ENCODE measurements around the gene CDR2L. TPM values are rescaled to one million over a fixed set of nuclear protein-coding genes. Genes with fewer than 3 reads are reported as not detected.
A peak's percentile ranks its signal among the peaks of the same experiment; 100 is the strongest.
"Not testable (repeated sequence)": the region's sequence is repeated elsewhere in the genome, so short reads cannot be mapped to it uniquely, and the experiment has no call there.

Gene CDR2L
- total RNA-seq, 2 experiments from 2014 or later, result 0.31 to 0.40 TPM

DNA sequence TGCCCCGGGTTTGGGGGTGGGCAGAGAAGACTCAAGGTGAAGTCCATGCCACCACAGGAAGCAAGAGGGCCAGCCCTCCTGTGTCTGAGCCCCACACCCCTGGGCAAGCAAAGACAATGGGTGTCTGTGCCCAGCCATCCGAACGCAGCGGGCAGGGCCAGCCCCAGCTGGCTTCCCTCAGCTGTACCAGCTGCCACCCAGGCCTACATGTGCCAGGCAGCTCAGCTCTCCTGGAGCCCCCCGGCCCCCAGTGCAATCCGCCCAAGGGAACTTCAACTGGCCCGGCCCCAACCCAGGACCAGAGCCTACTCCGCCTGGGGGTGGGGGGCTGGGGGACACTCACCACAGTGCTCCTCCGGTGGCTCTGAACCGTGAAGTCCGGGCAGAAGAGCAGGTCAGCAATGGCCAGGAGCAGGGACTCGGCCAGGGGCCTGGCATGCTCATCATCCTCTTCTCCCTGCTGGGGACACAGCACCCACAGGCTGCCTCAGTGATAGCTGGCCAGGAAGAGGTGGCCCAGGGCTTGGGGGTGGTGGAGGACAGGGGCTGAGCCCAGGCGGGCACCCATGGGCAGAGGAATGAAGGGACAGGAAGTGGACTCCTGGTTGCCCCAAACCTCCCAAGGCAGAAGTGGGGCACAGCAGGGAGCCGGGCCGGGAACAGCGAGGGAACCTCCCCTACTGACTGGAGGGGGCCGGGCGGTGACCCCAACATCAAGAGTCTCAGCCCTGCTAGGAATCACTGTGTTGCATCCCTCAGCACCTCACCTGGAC, 24.6 kb upstream of the CDR2L start:
- Mint-ChIP-seq H3K4me1 (peaks cover 4% of the 10 kb centered on the region), H3K27ac (no peak overlapping the region), H3K4me3 (no peak overlapping the region), H3K27me3 (no peaks in the 10 kb centered on the region), H3K9me3 (no peaks in the 10 kb centered on the region), H3K36me3 (ENCODE audit: low read depth) (no peaks in the 10 kb centered on the region)
- CTCF ChIA-PET, result interaction anchor here (1.0 to 5.0 kb wide), 16 partner anchors 9 to 450 kb away, joined by 3 to 27 read pairs (median 6); partner anchors contain the start of genes HID1, MRPL58, NT5C and OTOP2
- no peak for DNase-seq
- POLR2A ChIA-PET, result interaction anchor here (0.7 kb wide), 1 partner anchor 517 kb away, joined by 3 read pairs; no protein-coding TSS in a partner anchor

DNA sequence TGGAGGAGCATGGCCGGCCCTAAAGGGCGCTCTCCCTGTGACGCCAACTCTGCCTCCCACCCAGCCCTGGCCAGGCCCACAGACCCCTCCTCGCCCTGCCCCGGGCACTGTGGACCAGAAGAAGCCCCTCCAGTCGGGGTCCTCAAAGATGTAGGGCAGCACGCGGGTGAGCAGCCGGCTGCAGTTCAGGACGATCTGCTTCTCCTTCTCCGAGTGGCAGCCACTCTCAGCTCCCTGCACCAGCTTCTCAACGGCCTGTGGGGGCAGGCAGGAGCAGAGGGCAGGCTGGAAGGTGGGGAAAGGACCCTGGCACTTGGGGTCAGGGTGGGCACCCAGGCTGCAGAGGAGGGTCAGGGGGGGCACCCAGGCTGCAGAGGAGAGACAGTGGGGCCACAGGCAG, 23.8 kb upstream of the CDR2L start:
- peaks cover 4% of the 10 kb centered on the region for H3K4me1 Mint-ChIP-seq
- POLR2A ChIA-PET, result interaction anchor here (0.5 kb wide), 1 partner anchor 288 kb away, joined by 7 read pairs; no protein-coding TSS in a partner anchor
- DNase-seq, result no peak
- no peak overlapping the region for H3K27ac Mint-ChIP-seq
- no peaks in the 10 kb centered on the region for H3K36me3 Mint-ChIP-seq (ENCODE audit: low read depth)
- H3K9me3 Mint-ChIP-seq, result no peaks in the 10 kb centered on the region
- CTCF ChIA-PET, result interaction anchor here (0.6 to 1.7 kb wide), 5 partner anchors 10 to 168 kb away, joined by 3 to 8 read pairs (median 5); partner anchors contain the start of genes NT5C and USH1G
- no peak overlapping the region for H3K4me3 Mint-ChIP-seq
- H3K27me3 Mint-ChIP-seq, result no peaks in the 10 kb centered on the region

DNA sequence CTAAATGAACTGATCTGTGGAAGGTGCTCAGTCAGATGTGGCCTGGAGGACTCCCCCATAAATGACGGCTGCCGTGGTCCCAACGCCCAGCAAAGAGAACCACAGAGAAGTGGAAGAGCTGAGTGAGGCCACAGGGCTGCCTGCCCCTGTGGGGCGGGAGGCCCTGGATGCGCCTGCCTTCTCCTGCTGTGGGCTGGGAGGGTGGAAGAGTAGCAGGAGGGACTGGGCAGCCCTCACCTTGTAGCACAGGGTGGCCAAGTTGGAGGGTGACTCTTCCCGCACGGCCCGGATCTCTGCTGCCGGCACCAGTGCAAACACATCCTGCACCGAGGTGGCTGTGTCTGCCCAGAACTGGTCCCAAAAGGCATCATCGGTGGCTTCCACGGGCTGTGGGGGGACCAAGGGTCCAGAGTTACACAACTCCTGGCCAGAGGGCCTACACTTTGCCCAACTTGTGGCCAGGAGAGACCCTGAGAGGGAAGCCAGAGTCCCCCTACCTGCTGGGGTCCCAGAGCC, 23.1 kb upstream of the CDR2L start:
- Mint-ChIP-seq H3K27ac (no peak overlapping the region), H3K4me3 (no peak overlapping the region), H3K36me3 (ENCODE audit: low read depth) (no peaks in the 10 kb centered on the region), H3K4me1 (peaks cover 4% of the 10 kb centered on the region), H3K9me3 (no peaks in the 10 kb centered on the region), H3K27me3 (no peaks in the 10 kb centered on the region)
- POLR2A ChIA-PET, result no interaction called here
- CTCF ChIA-PET, result interaction anchor here (0.6 to 1.7 kb wide), 4 partner anchors 9 to 167 kb away, joined by 3 to 8 read pairs (median 4); partner anchors contain the start of genes NT5C and USH1G
- no peak for DNase-seq

DNA sequence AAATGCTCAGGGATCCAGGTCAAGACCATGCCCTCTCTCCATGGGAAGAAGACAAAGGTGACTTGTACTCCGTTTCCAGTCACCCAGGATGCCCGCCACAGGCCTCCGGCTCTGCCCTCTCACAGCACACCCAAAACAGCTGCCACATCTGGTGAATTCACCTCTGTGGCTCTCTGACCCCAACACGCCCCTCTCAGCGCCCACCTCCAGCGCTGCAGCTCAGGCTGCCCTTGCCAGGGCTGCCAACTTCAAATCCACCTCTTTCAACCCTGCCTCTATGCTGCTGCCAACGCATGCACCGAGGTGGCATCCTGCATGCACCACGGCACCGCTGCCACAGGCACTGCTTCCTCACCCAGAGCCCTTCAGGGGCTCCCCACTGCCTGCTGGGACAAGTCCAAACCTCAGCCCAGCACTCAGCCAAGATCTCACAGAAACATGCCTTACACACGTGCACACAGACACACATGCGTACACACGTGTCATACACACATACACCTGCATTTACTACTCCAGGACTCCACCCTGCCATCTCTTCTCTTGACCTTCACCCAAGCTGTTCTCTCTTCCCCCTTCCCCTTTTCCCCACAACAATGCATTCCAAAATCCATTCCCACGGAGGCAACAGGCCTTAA, 22.3 kb upstream of the CDR2L start:
- DNase-seq, result no peak
- CTCF ChIA-PET, result interaction anchor here (0.5 kb wide), 1 partner anchor 1986 kb away, joined by 3 read pairs; no protein-coding TSS in a partner anchor
- Mint-ChIP-seq H3K4me3 (no peak overlapping the region), H3K27me3 (no peaks in the 10 kb centered on the region), H3K27ac (no peak overlapping the region), H3K36me3 (ENCODE audit: low read depth) (no peaks in the 10 kb centered on the region), H3K9me3 (no peaks in the 10 kb centered on the region), H3K4me1 (peaks cover 4% of the 10 kb centered on the region)
- POLR2A ChIA-PET, result no interaction called here

DNA sequence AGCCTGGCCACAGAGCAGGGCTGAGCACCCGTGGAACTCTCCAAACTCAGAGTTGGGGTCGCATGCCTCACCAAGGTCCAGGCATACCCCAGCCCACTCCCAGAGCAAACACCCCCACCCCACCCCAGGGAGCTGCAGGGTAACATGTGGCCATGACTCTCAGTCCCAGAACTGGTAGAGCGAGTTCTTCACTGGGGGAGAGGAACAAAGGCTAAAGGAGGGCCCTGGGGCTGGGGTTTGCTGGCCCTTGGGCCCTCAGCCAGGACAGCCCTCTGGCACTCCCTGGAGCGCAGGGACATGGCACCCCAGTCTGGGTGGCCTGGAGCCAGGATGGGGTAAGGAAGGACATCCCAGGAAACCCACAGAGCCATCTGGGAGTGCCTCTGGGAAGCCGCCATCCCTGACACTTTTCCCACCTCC, 19.1 kb upstream of the CDR2L start:
- no peaks in the 10 kb centered on the region for H3K9me3 Mint-ChIP-seq
- H3K4me1 Mint-ChIP-seq, result peaks cover 6% of the 10 kb centered on the region
- CTCF ChIA-PET, result interaction anchor here (0.7 to 0.9 kb wide), 2 partner anchors 45 to 167 kb away, joined by 3 read pairs; no protein-coding TSS in a partner anchor
- DNase-seq, result no peak
- POLR2A ChIA-PET, result no interaction called here
- peaks cover 12% of the 10 kb centered on the region for H3K27me3 Mint-ChIP-seq
- H3K4me3 Mint-ChIP-seq, result no peak overlapping the region
- no peaks in the 10 kb centered on the region for H3K36me3 Mint-ChIP-seq (ENCODE audit: low read depth)
- no peak overlapping the region for H3K27ac Mint-ChIP-seq

DNA sequence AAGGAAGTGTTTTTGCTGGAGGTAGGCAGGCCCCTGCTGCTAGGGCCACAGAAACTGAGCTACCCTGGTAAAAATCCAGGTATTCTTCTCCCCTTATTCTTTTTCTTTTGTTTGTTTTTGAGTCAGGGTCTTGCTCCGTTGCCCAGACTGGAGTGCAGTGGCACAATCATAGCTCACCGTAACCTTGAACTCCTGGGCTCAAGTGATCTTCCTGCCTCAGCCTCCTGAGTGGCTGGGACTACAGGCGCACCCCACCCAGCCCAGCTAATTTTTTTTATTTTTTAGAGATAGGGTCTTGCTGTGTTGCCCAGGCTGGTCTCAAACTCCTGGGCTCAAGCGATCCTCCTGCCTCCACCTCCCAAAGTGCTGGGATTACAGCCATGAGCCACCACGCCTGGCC, 17.9 kb upstream of the CDR2L start:
- H3K4me3 Mint-ChIP-seq; H3K36me3 Mint-ChIP-seq (ENCODE audit: low read depth); H3K4me1 Mint-ChIP-seq; H3K9me3 Mint-ChIP-seq; DNase-seq; POLR2A ChIA-PET: not testable (repeated sequence)
- peaks cover 19% of the 10 kb centered on the region for H3K27me3 Mint-ChIP-seq
- peak overlapping the region; percentile 68 for H3K27ac Mint-ChIP-seq
- CTCF ChIA-PET, result interaction anchor here (0.7 to 0.9 kb wide), 2 partner anchors 44 to 62 kb away, joined by 3 read pairs; no protein-coding TSS in a partner anchor

DNA sequence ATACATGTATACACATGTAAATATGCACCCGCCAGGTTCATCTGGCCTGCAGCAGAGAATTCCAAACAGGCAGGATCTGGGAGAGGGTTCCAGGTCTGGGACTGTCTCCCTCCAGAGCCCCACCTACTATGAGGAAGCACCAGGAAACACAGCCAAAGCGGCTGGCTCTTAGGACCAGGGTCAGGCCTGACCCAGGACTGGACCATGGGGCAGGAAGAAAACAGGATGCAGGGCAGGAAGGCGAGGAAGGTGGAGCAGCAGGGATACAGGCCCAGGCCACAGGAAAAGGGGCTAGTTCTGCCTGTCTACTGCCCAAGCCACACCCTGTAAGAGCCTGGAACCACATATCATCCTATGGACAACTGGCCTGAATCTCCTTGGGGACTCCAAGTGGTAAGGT, 17.0 kb upstream of the CDR2L start:
- CTCF ChIA-PET, result interaction anchor here (1.0 to 1.1 kb wide), 2 partner anchors 54 to 65 kb away, joined by 3 read pairs; no protein-coding TSS in a partner anchor
- POLR2A ChIA-PET, result no interaction called here
- H3K27ac Mint-ChIP-seq, result no peak overlapping the region
- H3K9me3 Mint-ChIP-seq, result no peaks in the 10 kb centered on the region
- peaks cover 26% of the 10 kb centered on the region for H3K27me3 Mint-ChIP-seq
- DNase-seq, result no peak
- no peak overlapping the region for H3K4me3 Mint-ChIP-seq
- H3K36me3 Mint-ChIP-seq (ENCODE audit: low read depth), result no peaks in the 10 kb centered on the region
- peaks cover 6% of the 10 kb centered on the region for H3K4me1 Mint-ChIP-seq

DNA sequence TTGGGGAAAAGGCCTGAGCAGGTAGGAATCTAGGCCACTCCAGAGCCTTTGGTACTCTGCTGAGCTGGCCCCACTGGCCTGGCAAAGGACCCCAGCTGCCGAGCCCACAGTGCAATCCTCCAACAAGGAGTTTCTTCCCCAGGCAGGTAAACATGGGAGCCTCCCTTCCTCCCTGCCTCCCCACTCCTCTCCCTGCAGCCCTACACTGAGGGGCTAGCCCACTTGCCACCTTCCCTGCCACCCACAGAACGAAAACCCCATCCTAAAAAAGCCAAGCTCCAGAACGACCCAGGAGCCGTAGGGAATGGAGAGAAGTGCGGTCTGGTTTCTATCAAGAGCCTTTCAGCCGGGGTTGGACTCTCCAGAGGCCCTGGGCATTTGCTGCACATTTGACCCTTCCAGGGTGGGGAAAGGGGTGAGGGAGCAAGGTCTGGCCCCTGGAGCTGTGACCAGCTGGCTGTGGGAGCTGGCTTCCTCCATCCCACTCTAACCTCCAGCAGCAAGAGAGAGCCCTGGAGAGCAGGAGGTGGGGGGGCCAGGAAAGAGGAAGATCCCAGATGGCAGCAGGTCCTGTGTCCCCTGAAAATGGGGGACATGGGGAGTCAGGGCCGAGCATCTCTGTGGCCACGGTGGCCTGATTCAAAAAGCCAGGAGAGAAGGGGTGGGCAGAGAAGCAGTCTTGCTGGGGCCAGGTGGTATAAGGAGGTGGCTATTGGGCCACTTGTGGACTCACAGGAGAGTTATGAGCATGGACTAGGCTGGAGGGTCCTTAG, 16.2 kb upstream of the CDR2L start:
- H3K4me3 Mint-ChIP-seq, result peak overlapping the region; percentile 51
- POLR2A ChIA-PET, result no interaction called here
- no peaks in the 10 kb centered on the region for H3K36me3 Mint-ChIP-seq (ENCODE audit: low read depth)
- CTCF ChIA-PET, result interaction anchor here (0.6 to 1.4 kb wide), 6 partner anchors 10 to 70 kb away, joined by 3 to 8 read pairs (median 3); partner anchors contain the start of gene MRPL58
- H3K9me3 Mint-ChIP-seq, result no peaks in the 10 kb centered on the region
- H3K27me3 Mint-ChIP-seq, result peaks cover 29% of the 10 kb centered on the region
- DNase-seq, result no peak
- no peak overlapping the region for H3K27ac Mint-ChIP-seq
- peaks cover 6% of the 10 kb centered on the region for H3K4me1 Mint-ChIP-seq

DNA sequence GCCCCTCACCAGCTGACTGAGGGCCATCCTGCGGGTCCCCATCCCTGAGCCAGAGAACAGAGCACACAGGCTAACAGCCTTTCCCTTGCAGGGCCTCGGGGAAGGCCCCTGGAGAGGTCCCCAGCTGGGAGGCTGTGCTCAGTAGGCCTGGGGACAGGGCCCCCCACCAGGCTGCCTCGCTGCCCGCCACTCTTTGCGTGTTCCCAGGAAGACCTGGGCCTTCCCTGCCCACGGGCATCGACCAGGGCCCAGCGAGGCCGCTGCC, 15.7 kb upstream of the CDR2L start:
- ChIA-PET POLR2A (no interaction called here), CTCF (interaction anchor here (0.6 to 1.4 kb wide), 6 partner anchors 10 to 70 kb away, joined by 3 to 8 read pairs (median 4); partner anchors contain the start of gene MRPL58)
- DNase-seq, result no peak
- no peaks in the 10 kb centered on the region for H3K9me3 Mint-ChIP-seq
- peaks cover 6% of the 10 kb centered on the region for H3K4me1 Mint-ChIP-seq
- H3K4me3 Mint-ChIP-seq, result peak overlapping the region; percentile 51
- H3K27ac Mint-ChIP-seq, result no peak overlapping the region
- H3K36me3 Mint-ChIP-seq (ENCODE audit: low read depth), result no peaks in the 10 kb centered on the region
- H3K27me3 Mint-ChIP-seq, result peaks cover 29% of the 10 kb centered on the region

DNA sequence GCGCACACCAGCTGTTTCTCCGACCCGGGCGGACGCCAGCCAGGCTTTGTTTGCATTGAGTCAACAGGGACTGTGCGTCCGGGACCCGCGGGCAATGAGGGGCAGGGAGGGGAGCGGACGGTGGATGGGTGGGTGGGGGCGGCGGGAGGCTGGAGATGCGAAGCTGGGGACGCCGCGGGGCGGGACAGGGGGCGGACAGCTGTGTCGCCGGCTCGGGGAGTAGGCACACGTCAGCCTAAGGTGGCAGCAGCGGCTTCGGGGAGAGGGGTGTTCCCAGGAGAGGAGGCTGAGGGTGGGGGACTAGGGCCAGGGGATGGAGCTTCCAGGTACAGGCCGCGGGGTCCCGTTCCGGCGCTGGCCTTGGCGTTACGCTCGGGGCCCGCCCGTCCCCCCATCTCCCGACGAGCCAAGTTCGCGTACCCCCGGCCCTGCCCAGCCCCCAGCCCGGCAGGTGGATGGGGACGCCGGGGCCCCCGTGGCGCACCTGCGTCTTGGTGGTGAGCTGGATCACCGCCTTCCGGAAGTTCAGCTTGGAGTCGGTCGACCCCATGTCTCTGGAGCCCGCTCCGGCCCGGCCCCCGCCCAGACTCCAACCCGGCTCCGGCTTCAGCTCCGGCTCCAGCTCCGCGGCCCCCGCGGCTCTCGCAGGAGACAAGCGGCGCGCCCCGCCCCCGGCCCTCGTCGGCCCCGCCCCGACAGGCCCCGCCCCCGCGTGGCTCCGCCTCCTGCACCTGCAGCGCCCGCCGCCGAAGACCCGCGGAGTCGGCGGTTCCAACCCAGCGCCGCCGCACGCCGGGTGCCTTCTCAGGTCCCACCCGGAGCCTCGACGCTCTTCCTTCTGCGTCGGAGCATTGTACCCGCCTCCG, 15.1 kb upstream of the CDR2L start, which contains the start of gene HID1:
TSS of gene HID1 (minus strand) at position 653 of the 866 bp plus-strand sequence. CDS start at position 550, 103 bp downstream.
- ChIA-PET POLR2A (interaction anchor here (0.5 kb wide), 1 partner anchor 132 kb away, joined by 4 read pairs; no protein-coding TSS in a partner anchor), CTCF (interaction anchor here (0.7 to 2.0 kb wide), 8 partner anchors 9 to 440 kb away, joined by 3 to 10 read pairs (median 6); partner anchors contain the start of gene MRPL58)
- Mint-ChIP-seq H3K27ac (no peak within 1 kb of the TSS), H3K4me3 (peak within 1 kb of the TSS; percentile 62), H3K4me1 (peaks cover 6% of the 10 kb centered on the region), H3K36me3 (ENCODE audit: low read depth) (no peaks in the 10 kb centered on the region), H3K9me3 (no peaks in the 10 kb centered on the region), H3K27me3 (peaks cover 29% of the 10 kb centered on the region)
- DNase-seq, result peak; percentile 72

DNA sequence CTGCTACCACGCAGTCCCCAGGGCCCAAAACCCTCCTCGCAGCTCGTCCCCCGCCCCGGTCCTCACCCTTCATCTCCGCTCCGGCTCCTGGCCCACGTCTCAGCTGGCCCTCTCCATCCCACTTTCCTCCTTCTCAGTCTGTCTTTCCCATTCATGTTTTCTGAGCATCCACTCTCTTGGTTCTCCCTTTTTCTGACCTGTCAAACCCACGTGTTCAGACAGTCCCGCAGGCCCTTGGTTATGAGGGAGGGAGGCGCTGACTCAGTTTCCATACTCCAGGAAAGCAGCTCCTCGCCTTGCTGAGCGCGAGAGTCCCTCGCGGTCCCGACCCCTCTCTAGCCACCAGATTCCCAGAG, 14.5 kb upstream of the CDR2L start:
- Mint-ChIP-seq H3K9me3 (no peaks in the 10 kb centered on the region), H3K27me3 (peaks cover 29% of the 10 kb centered on the region), H3K27ac (no peak overlapping the region), H3K36me3 (ENCODE audit: low read depth) (no peaks in the 10 kb centered on the region), H3K4me3 (peak overlapping the region; percentile 62), H3K4me1 (peaks cover 6% of the 10 kb centered on the region)
- POLR2A ChIA-PET, result interaction anchor here (0.5 kb wide), 1 partner anchor 132 kb away, joined by 4 read pairs; no protein-coding TSS in a partner anchor
- DNase-seq, result no peak
- CTCF ChIA-PET, result interaction anchor here (0.7 to 2.0 kb wide), 6 partner anchors 9 to 440 kb away, joined by 3 to 10 read pairs (median 6); no protein-coding TSS in a partner anchor
